ENCODE results near the gene COL10A1. TPM values are rescaled to one million over a fixed set of nuclear protein-coding genes. Genes with fewer than 3 reads are reported as not detected.
A peak's percentile ranks its signal among the peaks of the same experiment; 100 is the strongest.

COL10A1 gene
- total and polyA plus RNA-seq, 10 of the 15 experiments (the other 5 are each of a cell fraction or from before 2014, with no cell fraction given) = 0.02 to 0.33 (median 0.06) TPM; not detected in 5

DNA sequence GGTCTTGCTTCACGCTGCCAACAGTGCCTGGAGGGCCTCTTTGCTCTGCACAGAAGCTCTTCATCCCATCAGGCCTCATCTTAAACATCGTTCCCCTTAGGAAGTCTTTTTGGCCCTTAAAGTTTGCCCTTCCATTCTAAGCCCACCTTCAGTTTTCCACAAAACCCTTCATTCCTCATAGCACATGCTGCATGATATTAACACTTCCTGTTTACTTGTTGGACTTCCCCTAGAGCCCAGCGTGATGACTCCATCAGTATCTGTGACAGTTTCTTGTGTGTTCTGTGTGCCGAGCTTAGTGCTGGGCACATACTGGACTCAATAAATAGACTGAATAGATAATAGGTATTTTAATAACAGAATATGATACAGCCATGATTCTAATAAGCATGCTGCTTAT, 23.1 kb downstream of the COL10A1 start (continued):
- TF ChIP-seq SPI1 (IDR thresholded peaks at IDR 0.05; ENCODE audit: borderline replicate concordance, insufficient read depth, low read depth, low read length) (peak; percentile 73), ATF7 (IDR thresholded peaks at IDR 0.05; ENCODE audit: low read depth) (0 out of 2 replicates have a peak, but pooled peaks have one; percentile 16), MYB (IDR thresholded peaks at IDR 0.05; ENCODE audit: borderline replicate concordance, low read depth, low read length) (no peak)

- Histone ChIP-seq H3K27me3 (replicated peaks in 1 of 2; ENCODE audit: control insufficient read depth in 2 of 2, insufficient read depth in 2 of 2, low read length in 1 of 2) (no peaks in the 10 kb centered on the region), H3K4me1 (ENCODE audit: control insufficient read depth, insufficient read depth, low read length) (peaks cover 23% of the 10 kb centered on the region), H3K27ac (ENCODE audit: control insufficient read depth, insufficient read depth) (peak overlapping the region; percentile 93), H3K79me2 (ENCODE audit: control insufficient read depth, insufficient read depth, low read length) (peaks cover 89% of the 10 kb centered on the region), H3K9ac (ENCODE audit: control insufficient read depth, insufficient read depth, low read length) (peak overlapping the region; percentile 92), H4K20me1 (ENCODE audit: control insufficient read depth, insufficient read depth) (no peaks in the 10 kb centered on the region), H3K9me3 (replicated peaks; ENCODE audit: control insufficient read depth, insufficient read depth, low read length) (peaks cover under 1% of the 10 kb centered on the region; the same call in 2 of the 3 replicates), H3K4me3 (peak overlapping the region; percentile 67), H3K4me2 (ENCODE audit: control insufficient read depth, insufficient read depth) (peak overlapping the region; percentile 91), H3K36me3 (ENCODE audit: control insufficient read depth in 2 of 2, insufficient read depth in 2 of 2, low read length in 1 of 2) (no peaks in the 10 kb centered on the region; a peak in 1 of 4 replicates), H2AFZ (ENCODE audit: control insufficient read depth, low read depth, low read length) (no peak overlapping the region)
- CTCF ChIA-PET = interaction anchor here (0.8 to 7.9 kb wide), 8 partner anchors 10 to 129 kb away, joined by 3 to 106 read pairs (median 12); no protein-coding TSS in a partner anchor
- 43% methylated on average over 2 of the region's 2 CpGs for WGBS (ENCODE audit: insufficient coverage, insufficient replicate concordance, low lambda C conversion rate, missing lambda C conversion rate)
- BruUV-seq (replicated peaks) = no TSS peak
- in situ Hi-C loops (cut with MboI) (no loop called here), intact Hi-C loops (cut with micrococcal nuclease; ENCODE audit: unreplicated experiment) (loop anchor here (1.0 to 10.0 kb wide), 3 partner anchors 90 to 303 kb away; no protein-coding TSS in a partner anchor)
- DNase-seq (ENCODE audit: low read depth, low spot score) = no peak
- SMC1A ChIA-PET (ENCODE audit: uncharacterized antibody, unreplicated experiment) = interaction anchor here (0.9 to 5.3 kb wide), 14 partner anchors 11 to 211 kb away, joined by 3 to 57 read pairs (median 6); partner anchors contain the start of gene FRK
- no peak for ATAC-seq
- POLR2A ChIA-PET = interaction anchor here (0.8 to 4.4 kb wide), 10 partner anchors 7 to 269 kb away, joined by 3 to 51 read pairs (median 6); partner anchors contain the start of genes DSE and FRK
- no peak for FAIRE-seq
- RAD21 ChIA-PET (ENCODE audit: unreplicated experiment) = interaction anchor here (1.1 to 4.0 kb wide), 13 partner anchors 10 to 179 kb away, joined by 3 to 61 read pairs (median 4); partner anchors contain the start of genes FRK and TSPYL1
- TF ChIP-seq SP1 (IDR thresholded peaks at IDR 0.05; ENCODE audit: low read depth, low read length) (no peak), ZNF274 (IDR thresholded peaks at IDR 0.05; ENCODE audit: insufficient read depth, insufficient read length) (no peak), NFXL1 (IDR thresholded peaks at IDR 0.05; ENCODE audit: borderline replicate concordance) (no peak), JUNB (IDR thresholded peaks at IDR 0.05) (no peak), SIX5 (IDR thresholded peaks at IDR 0.05; ENCODE audit: low read depth, low read length, severe bottlenecking) (no peak), GATAD2B (conservative IDR thresholded peaks at IDR 0.05; ENCODE audit: low read depth) (no peak), IKZF2 (IDR thresholded peaks at IDR 0.05) (no peak), RAD51 (IDR thresholded peaks at IDR 0.05) (no peak), TCF3 (IDR thresholded peaks at IDR 0.05; ENCODE audit: borderline replicate concordance, insufficient read depth, low read depth, low read length) (no peak), SUZ12 (IDR thresholded peaks at IDR 0.05; ENCODE audit: unreplicated experiment) (no peak)
- TF ChIP-seq, protein P1, sequence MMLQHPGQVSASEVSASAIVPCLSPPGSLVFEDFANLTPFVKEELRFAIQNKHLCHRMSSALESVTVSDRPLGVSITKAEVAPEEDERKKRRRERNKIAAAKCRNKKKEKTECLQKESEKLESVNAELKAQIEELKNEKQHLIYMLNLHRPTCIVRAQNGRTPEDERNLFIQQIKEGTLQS (IDR thresholded peaks at IDR 0.05; ENCODE audit: borderline replicate concordance, extremely low read depth, low read depth, low read length) = no peak
- TF ChIP-seq, protein P2, sequence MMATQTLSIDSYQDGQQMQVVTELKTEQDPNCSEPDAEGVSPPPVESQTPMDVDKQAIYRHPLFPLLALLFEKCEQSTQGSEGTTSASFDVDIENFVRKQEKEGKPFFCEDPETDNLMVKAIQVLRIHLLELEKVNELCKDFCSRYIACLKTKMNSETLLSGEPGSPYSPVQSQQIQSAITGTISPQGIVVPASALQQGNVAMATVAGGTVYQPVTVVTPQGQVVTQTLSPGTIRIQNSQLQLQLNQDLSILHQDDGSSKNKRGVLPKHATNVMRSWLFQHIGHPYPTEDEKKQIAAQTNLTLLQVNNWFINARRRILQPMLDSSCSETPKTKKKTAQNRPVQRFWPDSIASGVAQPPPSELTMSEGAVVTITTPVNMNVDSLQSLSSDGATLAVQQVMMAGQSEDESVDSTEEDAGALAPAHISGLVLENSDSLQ (IDR thresholded peaks at IDR 0.05) = no peak
- TF ChIP-seq, protein P3, sequence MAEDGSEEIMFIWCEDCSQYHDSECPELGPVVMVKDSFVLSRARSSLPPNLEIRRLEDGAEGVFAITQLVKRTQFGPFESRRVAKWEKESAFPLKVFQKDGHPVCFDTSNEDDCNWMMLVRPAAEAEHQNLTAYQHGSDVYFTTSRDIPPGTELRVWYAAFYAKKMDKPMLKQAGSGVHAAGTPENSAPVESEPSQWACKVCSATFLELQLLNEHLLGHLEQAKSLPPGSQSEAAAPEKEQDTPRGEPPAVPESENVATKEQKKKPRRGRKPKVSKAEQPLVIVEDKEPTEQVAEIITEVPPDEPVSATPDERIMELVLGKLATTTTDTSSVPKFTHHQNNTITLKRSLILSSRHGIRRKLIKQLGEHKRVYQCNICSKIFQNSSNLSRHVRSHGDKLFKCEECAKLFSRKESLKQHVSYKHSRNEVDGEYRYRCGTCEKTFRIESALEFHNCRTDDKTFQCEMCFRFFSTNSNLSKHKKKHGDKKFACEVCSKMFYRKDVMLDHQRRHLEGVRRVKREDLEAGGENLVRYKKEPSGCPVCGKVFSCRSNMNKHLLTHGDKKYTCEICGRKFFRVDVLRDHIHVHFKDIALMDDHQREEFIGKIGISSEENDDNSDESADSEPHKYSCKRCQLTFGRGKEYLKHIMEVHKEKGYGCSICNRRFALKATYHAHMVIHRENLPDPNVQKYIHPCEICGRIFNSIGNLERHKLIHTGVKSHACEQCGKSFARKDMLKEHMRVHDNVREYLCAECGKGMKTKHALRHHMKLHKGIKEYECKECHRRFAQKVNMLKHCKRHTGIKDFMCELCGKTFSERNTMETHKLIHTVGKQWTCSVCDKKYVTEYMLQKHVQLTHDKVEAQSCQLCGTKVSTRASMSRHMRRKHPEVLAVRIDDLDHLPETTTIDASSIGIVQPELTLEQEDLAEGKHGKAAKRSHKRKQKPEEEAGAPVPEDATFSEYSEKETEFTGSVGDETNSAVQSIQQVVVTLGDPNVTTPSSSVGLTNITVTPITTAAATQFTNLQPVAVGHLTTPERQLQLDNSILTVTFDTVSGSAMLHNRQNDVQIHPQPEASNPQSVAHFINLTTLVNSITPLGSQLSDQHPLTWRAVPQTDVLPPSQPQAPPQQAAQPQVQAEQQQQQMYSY (CRISPR knock-in tag; IDR thresholded peaks at IDR 0.05) = no peak
Observed at GRCh38 chr6:116101790-116102189, 24.1 kb downstream of the COL10A1 start.
